HepG2 (cell line): ENCODE data around the gene NFAT5. TPM values are rescaled to one million over a fixed set of nuclear protein-coding genes. Genes with fewer than 3 reads are reported as not detected.

ENCODE experiments used
- ATAC-seq: fragments of 200-7000 bp; cut with Tn5 transposase; 3 replicates; pipeline ENCODE4 v1.9.1; 2020; ENCODE audit warnings: mild to moderate bottlenecking, moderate library complexity
- Bru-seq: library from RNA; stranded (reverse); fragments of 400-500 nt; gene quantifications from one replicate; lab custom pipeline; 2021; lab: Mats Ljungman, UMichigan
- BruChase-seq, 2 experiments: library from RNA; stranded (reverse); fragments of 400-500 nt; gene quantifications; one replicate each; lab custom pipeline; 2021; lab: Mats Ljungman, UMichigan
- BruUV-seq: library from RNA; stranded (reverse); fragments of 400-500 nt; replicated peaks from 2 replicates; lab custom pipeline; 2021; lab: Mats Ljungman, UMichigan
- CTCF ChIA-PET: fragments of 300-600 bp; formaldehyde crosslinking; extraction: SDS; loops from one replicate; lab custom pipeline; 2021; ENCODE audit warnings: low total read pairs, inconsistent platforms, low intra/inter-chr PET ratio; lab: Yijun Ruan, JAX
- POLR2A ChIA-PET: fragments of 350-600 bp; sonication (Branson Sonifier 250); formaldehyde crosslinking; loops from one replicate; lab custom pipeline; 2020; ENCODE audit warnings: antibody characterized with exemption, inconsistent platforms; lab: Yijun Ruan, JAX
- DNase-seq: peaks from one replicate; pipeline ENCODE4 v3.0.0-alpha.2; 2015; ENCODE audit warnings: low spot score
- FAIRE-seq: peaks from 3 replicates; lab custom pipeline; 2011; peaks lifted over from hg19 to GRCh38; lab: Jason Lieb, UNC
- H2AFZ ChIP-seq: one replicate; pipeline ENCODE4 v1.6.1; 2011; ENCODE audit warnings: low read length, inconsistent platforms
- H3K27ac ChIP-seq: fragments of 300-600 bp; 3 replicates; pipeline ENCODE4 v1.8.0; 2011; ENCODE audit warnings: mixed run types, mild to moderate bottlenecking, mixed read lengths, low read length, inconsistent platforms; ENCODE audit not compliant: insufficient read depth; ENCODE audit errors: extremely low read length
- H3K27me3 ChIP-seq, 2 experiments: fragments of 200-600 bp in 1 of 2; 2 replicates in 1 of 2; 3 replicates in 1 of 2; pipeline versions ENCODE4 v1.6.0 to v1.8.0; 2011; ENCODE audit warnings: low read length in 2 of 2, mild to moderate bottlenecking in 2 of 2, moderate library complexity in 2 of 2, inconsistent platforms in 1 of 2; ENCODE audit not compliant: insufficient read depth in 2 of 2, control insufficient read depth in 1 of 2
- H3K36me3 ChIP-seq, 2 experiments: fragments of 200-600 bp in 1 of 2; replicated peaks in 1 of 2; 2 replicates in 1 of 2; 3 replicates in 1 of 2; pipeline versions ENCODE4 v1.5.1 to v1.8.0; 2011; ENCODE audit warnings: low read length in 2 of 2, inconsistent platforms in 1 of 2; ENCODE audit not compliant: insufficient read depth in 2 of 2, control insufficient read depth in 1 of 2
- H3K4me1 ChIP-seq: 2 replicates; pipeline ENCODE4 v1.5.1; 2012; ENCODE audit warnings: low read length, inconsistent platforms; ENCODE audit not compliant: insufficient read depth
- H3K4me2 ChIP-seq: 2 replicates; pipeline ENCODE4 v1.6.0; 2011; ENCODE audit warnings: low read depth, low read length, inconsistent platforms
- H3K4me3 ChIP-seq, 3 experiments: fragments of 200-600 bp in 1 of 3; sonication (generic), shearing (Covaris generic) in 1 of 3; replicated peaks in 1 of 3; 2 replicates each; pipeline ENCODE4 v1.5.1; 2011 to 2016; ENCODE audit warnings: low read length in 3 of 3, inconsistent platforms in 2 of 3, low read depth in 2 of 3, mild to moderate bottlenecking in 2 of 3, control low read depth in 1 of 3, mixed read lengths in 1 of 3; ENCODE audit not compliant: insufficient read depth in 1 of 3
- H3K79me2 ChIP-seq: one replicate; pipeline ENCODE4 v1.6.1; 2011; ENCODE audit warnings: low read length, inconsistent platforms; ENCODE audit not compliant: insufficient read depth
- H3K9ac ChIP-seq: 2 replicates; pipeline ENCODE4 v1.6.0; 2011; ENCODE audit warnings: mild to moderate bottlenecking, low read depth, low read length, inconsistent platforms; ENCODE audit not compliant: insufficient read depth
- H3K9me3 ChIP-seq: 2 replicates; pipeline ENCODE4 v1.5.1; 2012; ENCODE audit warnings: mild to moderate bottlenecking, low read length
- H4K20me1 ChIP-seq: 2 replicates; pipeline ENCODE4 v1.6.0; 2011; ENCODE audit warnings: inconsistent platforms, mild to moderate bottlenecking, low read length, moderate library complexity; ENCODE audit not compliant: insufficient read depth
- ATAD3A ChIP-seq: sonication (generic); formaldehyde crosslinking; IDR thresholded peaks from 2 replicates; pipeline ENCODE4 v1.4.0; 2020; ENCODE audit warnings: missing genetic modification reagents
- NFAT5 ChIP-seq: sonication (generic); formaldehyde crosslinking; IDR thresholded peaks from 2 replicates; pipeline ENCODE4 v1.4.0; 2020; ENCODE audit warnings: missing genetic modification reagents
- NFIC ChIP-seq: IDR thresholded peaks from 2 replicates; pipeline ENCODE4 v1.6.1; 2012; ENCODE audit warnings: mild to moderate bottlenecking, low read length, inconsistent platforms
- RBFOX2 ChIP-seq: fragments of 200-400 bp; formaldehyde crosslinking; IDR thresholded peaks from 2 replicates; pipeline ENCODE4 v1.6.1; 2017; ENCODE audit warnings: low read depth, mild to moderate bottlenecking, low read length
- SIX4 ChIP-seq: sonication (generic); formaldehyde crosslinking; IDR thresholded peaks from 2 replicates; pipeline ENCODE4 v1.4.0; 2020; ENCODE audit warnings: missing genetic modification reagents
- SOX6 ChIP-seq, 2 experiments: fragments of 450-650 bp in 1 of 2; sonication (generic) in 1 of 2; formaldehyde crosslinking in 1 of 2; IDR thresholded peaks; 2 replicates each; pipeline versions ENCODE4 v1.4.0 to v1.6.1; 2017 to 2020; ENCODE audit warnings: antibody characterized with exemption in 1 of 2, mild to moderate bottlenecking in 1 of 2, missing genetic modification reagents in 1 of 2
- TRIM24 ChIP-seq: sonication (generic); formaldehyde crosslinking; IDR thresholded peaks from 2 replicates; pipeline ENCODE4 v1.8.0; 2022; ENCODE audit warnings: mild to moderate bottlenecking, missing genetic modification reagents
- USF2 ChIP-seq, 2 experiments: sonication (generic) in 1 of 2; formaldehyde crosslinking in 1 of 2; IDR thresholded peaks; 2 replicates each; pipeline versions ENCODE4 v1.5.1 to v1.6.1; 2011 to 2020; ENCODE audit warnings: borderline replicate concordance in 1 of 2, low read depth in 1 of 2, low read length in 1 of 2, mild to moderate bottlenecking in 1 of 2, missing genetic modification reagents in 1 of 2, moderate library complexity in 1 of 2
- ZNF138 ChIP-seq: sonication (generic); formaldehyde crosslinking; IDR thresholded peaks from 2 replicates; pipeline ENCODE4 v1.5.0; 2020; ENCODE audit warnings: mild to moderate bottlenecking, low read depth, missing genetic modification reagents
- WGBS: methylation state at CpG from one replicate; pipeline ENCODE4 v1.1.6; 2017; ENCODE audit warnings: low lambda C conversion rate; 5-methylcytosine and 5-hydroxymethylcytosine counted together
- in situ Hi-C: cut with HindIII; loops from 2 replicates; pipeline ENCODE4 v1.10.0; 2017; ENCODE audit warnings: low pct_unique_long_range_greater_than_20kb; ENCODE audit not compliant: extremely low pct_ligation_motif_present
- intact Hi-C: fragments of 100-400 bp; cut with micrococcal nuclease; formaldehyde crosslinking; loops from one replicate; pipeline ENCODE4 v1.10.0; 2022; ENCODE audit not compliant: unreplicated experiment
- long read RNA-seq, 2 experiments: library from RNA in 1 of 2; library from polyadenylated mRNA in 1 of 2; stranded (forward) in 1 of 2; unstranded in 1 of 2; transcript quantifications; one replicate each; pipeline ENCODE4 v2.0.0, GENCODE V29; 2019 to 2022
- polyA minus RNA-seq, 3 experiments: library from RNA; depleted of rRNA, polyadenylated mRNA; stranded (reverse); fragments of >200 nt; gene quantifications; 2 replicates each; pipeline ENCODE4 v1.2.3, GENCODE V29; 2011; ENCODE audit warnings: low replicate concordance in 1 of 3
- polyA plus RNA-seq, 8 experiments: library from polyadenylated mRNA; depleted of rRNA in 3 of 8; stranded (reverse) in 7 of 8; unstranded in 1 of 8; fragments of >200 nt; fragmentation: Illumina TruSeq in 4 of 8; extraction: Trizol in 4 of 8; gene quantifications; 2 replicates each; pipeline versions ENCODE4 v1.2.1 to v1.2.3, GENCODE V29; 2011 to 2016; ENCODE audit warnings: low read depth in 4 of 8, missing spikeins in 1 of 8, mixed read lengths in 1 of 8; ENCODE audit not compliant: insufficient read depth in 1 of 8
- total RNA-seq, 5 experiments: library from RNA; depleted of rRNA; stranded (reverse); fragments of >200 nt; fragmentation: Illumina TruSeq; extraction: Trizol; gene quantifications; 2 replicates each; pipeline ENCODE4 v1.2.3, GENCODE V29; 2016; ENCODE audit warnings: low read depth in 1 of 5

The NFAT5 gene
- total RNA-seq (2016; rRNA removed; fragmentation: Illumina TruSeq; extraction: Trizol) (20.5 and 49.3 TPM in 2 replicates), polyA plus RNA-seq (2011; rRNA removed) (38.4 and 54.3 TPM in 2 replicates), polyA minus RNA-seq (2011; rRNA and poly(A)+ RNA removed; ENCODE audit: low replicate concordance) (42.0 and 124 TPM in 2 replicates), Bru-seq, nascent RNA (percentile 97 among the genes with signal in this experiment), BruChase-seq, experiment 1, labeled RNA remaining after a 6-hour chase (percentile 98 among the genes with signal in this experiment), BruChase-seq, experiment 2, labeled RNA remaining after a 2-hour chase (percentile 97 among the genes with signal in this experiment)
- total RNA-seq (2016; cell fraction: cytosol; rRNA removed; fragmentation: Illumina TruSeq; extraction: Trizol; ENCODE audit: low read depth), result 24.3 and 24.8 TPM in 2 replicates
- total RNA-seq (2016; cell fraction: insoluble cytoplasmic fraction; rRNA removed; fragmentation: Illumina TruSeq; extraction: Trizol), result 18.4 and 45.8 TPM in 2 replicates
- total RNA-seq (2016; cell fraction: membrane; rRNA removed; fragmentation: Illumina TruSeq; extraction: Trizol), result 11.3 and 13.6 TPM in 2 replicates
- total RNA-seq (2016; cell fraction: nucleus; rRNA removed; fragmentation: Illumina TruSeq; extraction: Trizol), result 56.4 and 58.5 TPM in 2 replicates
- 16.2 and 21.9 TPM in 2 replicates for polyA plus RNA-seq (2011; cell fraction: cytosol; rRNA removed)
- polyA plus RNA-seq (2011; cell fraction: nucleus; rRNA removed), result 40.8 and 43.9 TPM in 2 replicates
- 11.1 and 13.6 TPM in 2 replicates for polyA plus RNA-seq (2012)
- 0.27 and 0.49 TPM in 2 replicates for polyA plus RNA-seq (2016; cell fraction: cytosol; fragmentation: Illumina TruSeq; extraction: Trizol; ENCODE audit: low read depth)
- polyA plus RNA-seq (2016; cell fraction: insoluble cytoplasmic fraction; fragmentation: Illumina TruSeq; extraction: Trizol; ENCODE audit: low read depth), result 14.9 and 15.4 TPM in 2 replicates
- 1.1 and 1.6 TPM in 2 replicates for polyA plus RNA-seq (2016; cell fraction: membrane; fragmentation: Illumina TruSeq; extraction: Trizol; ENCODE audit: low read depth)
- 44.4 and 51.2 TPM in 2 replicates for polyA plus RNA-seq (2016; cell fraction: nucleus; fragmentation: Illumina TruSeq; extraction: Trizol; ENCODE audit: insufficient read depth, low read depth)
- 77.0 and 77.2 TPM in 2 replicates for polyA minus RNA-seq (2011; cell fraction: cytosol; rRNA and poly(A)+ RNA removed)
- 142 and 175 TPM in 2 replicates for polyA minus RNA-seq (2011; cell fraction: nucleus; rRNA and poly(A)+ RNA removed)
- long read RNA-seq, experiment 1, partial matches to known transcripts, result 1 of 3 reads
- long read RNA-seq, experiment 1, other reads (novel, unspliced or antisense), result 2 of 3 reads
- long read RNA-seq, experiment 2, partial matches to known transcripts, result 4 of 7 reads
- long read RNA-seq, experiment 2, other reads (novel, unspliced or antisense), result 3 of 7 reads

GRCh38 chr16:69565671-69566239 lies at the start of gene NFAT5:
TSS of gene NFAT5 (plus strand) at chr16:69565966. CDS start at chr16:69566302, 336 bp downstream.
- 1% methylated on average over 33 of the region's 60 CpGs for WGBS
- peak within 1 kb of the TSS; percentile 95 for H3K27ac ChIP-seq
- H2AFZ ChIP-seq, result peak within 1 kb of the TSS; percentile 2
- no peaks in the 10 kb centered on the region; a peak in 1 of 5 replicates for H3K27me3 ChIP-seq
- no TSS peak for BruUV-seq
- DNase-seq, result peak; percentile 92
- peaks cover 15% of the 10 kb centered on the region for H4K20me1 ChIP-seq
- ATAC-seq, result peak; percentile 85
- intact Hi-C loops, result loop anchor here (2.0 to 5.0 kb wide), 2 partner anchors 47 to 99 kb away; no protein-coding TSS in a partner anchor
- peaks cover 60% of the 10 kb centered on the region for H3K4me1 ChIP-seq
- H3K9ac ChIP-seq, result peak within 1 kb of the TSS; percentile 98
- no peaks in the 10 kb centered on the region for H3K9me3 ChIP-seq
- peaks cover 3 to 12% of the 10 kb centered on the region in 2 experiments; a peak in 3 of 5 replicates for H3K36me3 ChIP-seq
- in situ Hi-C loops, result loop anchor here (10.0 kb wide), 1 partner anchor 171 kb away; no protein-coding TSS in a partner anchor
- peak within 1 kb of the TSS; percentile 90 for H3K4me2 ChIP-seq
- peak within 1 kb of the TSS; percentile 94 to 99 (median 98) for H3K4me3 ChIP-seq
- peaks cover 65% of the 10 kb centered on the region for H3K79me2 ChIP-seq
- ChIA-PET POLR2A (interaction anchor here (1.0 to 7.3 kb wide), 15 partner anchors 11 to 189 kb away, joined by 3 to 60 read pairs (median 5); partner anchors contain the start of genes NOB1 and NQO1), CTCF (no interaction called here)
- no peak for FAIRE-seq
- TF ChIP-seq USF2 (IDR thresholded peaks at IDR 0.05; ENCODE audit: low read depth, low read length) (no peak), USF2 (CRISPR knock-in tag; IDR thresholded peaks at IDR 0.05; ENCODE audit: borderline replicate concordance) (no peak), SIX4 (CRISPR knock-in tag) (0 out of 2 replicates have a peak, but pooled peaks have one; percentile 45), ZNF138 (CRISPR knock-in tag) (peak; percentile 93; the same call in 1 of the 2 replicates), NFIC (no peak; the same call in 1 of the 2 replicates), NFAT5 (CRISPR knock-in tag) (peak; percentile 38; the same call in 1 of the 2 replicates), RBFOX2 (peak; percentile 97), SOX6 (IDR thresholded peaks at IDR 0.05) (no peak), SOX6 (CRISPR knock-in tag; IDR thresholded peaks at IDR 0.05) (peak; percentile 12; the same call in 1 of the 2 replicates), ATAD3A (CRISPR knock-in tag) (no peak), TRIM24 (CRISPR knock-in tag) (0 out of 2 replicates have a peak, but pooled peaks have one; percentile 67)
